Pons (tissue), 1 donor: ENCODE results near the gene COL4A5.

Experiments used
- DNase-seq: peaks from one replicate; pipeline ENCODE4 v3.0.0-alpha.2; 2016; ENCODE audit warnings: low spot score

The COL4A5 gene

GRCh38 chrX:108641589-108642272 lies 202.1 kb downstream of the COL4A5 start:
- no peak for DNase-seq

- DNase-seq: no peak
These were observed 202.6 kb downstream of the COL4A5 start for GRCh38 chrX:108642273-108642628.

- no peak for DNase-seq
These were observed 225.1 kb downstream of the COL4A5 start for GRCh38 chrX:108664701-108665100.

GRCh38 chrX:108666101-108666500 lies 226.5 kb downstream of the COL4A5 start:
- no peak for DNase-seq

- no peak for DNase-seq
These were observed 231.9 kb downstream of the COL4A5 start for GRCh38 chrX:108671526-108671925.

GRCh38 chrX:108696690-108697089 lies 257.1 kb downstream of the COL4A5 start:
- DNase-seq: no peak

GRCh38 chrX:108699368-108699767 lies 259.7 kb downstream of the COL4A5 start:
- peak; percentile 62 for DNase-seq

- DNase-seq: no peak
These were observed 262.0 kb downstream of the COL4A5 start for GRCh38 chrX:108701633-108702032.

- no peak for DNase-seq
These were observed 262.9 kb downstream of the COL4A5 start for GRCh38 chrX:108702530-108702929.

- no peak for DNase-seq
These were observed 265.2 kb downstream of the COL4A5 start for GRCh38 chrX:108704839-108705238.

- no peak for DNase-seq
These were observed 273.2 kb downstream of the COL4A5 start for GRCh38 chrX:108712886-108713285.

GRCh38 chrX:108722561-108722960 lies 282.9 kb downstream of the COL4A5 start:
- no peak for DNase-seq

GRCh38 chrX:108726748-108727147 lies 287.1 kb downstream of the COL4A5 start:
- DNase-seq: no peak

- no peak for DNase-seq
These were observed 291.5 kb downstream of the COL4A5 start for GRCh38 chrX:108731153-108731552.

GRCh38 chrX:108732630-108733321 lies 293.1 kb downstream of the COL4A5 start:
- no peak for DNase-seq

- no peak for DNase-seq
These were observed 294.8 kb downstream of the COL4A5 start for GRCh38 chrX:108734426-108734825.

GRCh38 chrX:108735091-108735678 lies 295.5 kb downstream of the COL4A5 start:
- no peak for DNase-seq

GRCh38 chrX:108735679-108736508 lies 296.3 kb downstream of the COL4A5 start:
- no peak for DNase-seq

- peak; percentile 8 for DNase-seq
These were observed 297.2 kb downstream of the COL4A5 start, which contains the start of gene IRS4 for GRCh38 chrX:108736509-108737479. IRS4 (minus strand) TSS chrX:108736563.

GRCh38 chrX:108737754-108738153 lies 298.1 kb downstream of the COL4A5 start:
- DNase-seq: no peak

- DNase-seq: no peak
These were observed 300.7 kb downstream of the COL4A5 start for GRCh38 chrX:108740299-108740774.
